Ovary (tissue), 3 donors: Measurements from ENCODE around the gene KDF1.

ENCODE experiments used
- CTCF ChIP-seq, 3 donors: fragments of 450-650 bp in 2 of 3; fragments of 200-600 bp in 1 of 3; IDR thresholded peaks; one replicate each; pipeline versions ENCODE4 v1.5.1 to v1.8.0; 2016 to 2022; ENCODE audit warnings: antibody characterized with exemption in 3 of 3, mild to moderate bottlenecking in 1 of 3
- POLR2A ChIP-seq: fragments of 450-650 bp; IDR thresholded peaks from one replicate; pipeline ENCODE4 v1.6.1; 2017; ENCODE audit warnings: antibody characterized with exemption, mild to moderate bottlenecking, moderate library complexity
- donor health status: DM: no; HTN: no; CAD: no.

- no peak for TF ChIP-seq CTCF (IDR thresholded peaks at IDR 0.05)
- TF ChIP-seq POLR2A, result no peak
These were observed 48.7 kb downstream of the KDF1 start for GRCh38 chr1:26911399-26912146.
